GM23248 (cell line): ENCODE measurements around the gene COG5. TPM values are rescaled to one million over a fixed set of nuclear protein-coding genes. Genes with fewer than 3 reads are reported as not detected.

Experiments
- DNase-seq: peaks from one replicate; pipeline ENCODE4 v3.0.0-alpha.2; 2015
- H2AFZ ChIP-seq: fragments of 200-600 bp; sonication (generic); 2 replicates; pipeline ENCODE4 v1.6.1; 2016; ENCODE audit warnings: antibody characterized with exemption
- H3F3A ChIP-seq: fragments of 200-600 bp; sonication (generic); 2 replicates; pipeline ENCODE4 v1.6.1; 2016; ENCODE audit warnings: mild to moderate bottlenecking, antibody characterized with exemption, mixed run types; ENCODE audit not compliant: insufficient read depth
- H3K27ac ChIP-seq: fragments of 200-600 bp; sonication (generic); 2 replicates; pipeline ENCODE4 v1.5.1; 2016; ENCODE audit warnings: mild to moderate bottlenecking
- H3K27me3 ChIP-seq: fragments of 200-600 bp; sonication (generic); replicated peaks from 2 replicates; pipeline ENCODE4 v1.6.1; 2016; ENCODE audit warnings: mild to moderate bottlenecking; ENCODE audit not compliant: insufficient read depth
- H3K36me3 ChIP-seq: fragments of 200-600 bp; sonication (generic); 2 replicates; pipeline ENCODE4 v1.6.1; 2016; ENCODE audit warnings: low read depth, mild to moderate bottlenecking
- H3K4me1 ChIP-seq: fragments of 200-600 bp; sonication (generic); 2 replicates; pipeline ENCODE4 v1.6.1; 2016; ENCODE audit warnings: mild to moderate bottlenecking; ENCODE audit not compliant: insufficient read depth
- H3K4me2 ChIP-seq: fragments of 200-600 bp; sonication (generic); one replicate; pipeline ENCODE4 v1.6.1; 2016; ENCODE audit warnings: mild to moderate bottlenecking; ENCODE audit not compliant: unreplicated experiment
- H3K4me3 ChIP-seq: fragments of 200-600 bp; sonication (generic); 2 replicates; pipeline ENCODE4 v1.5.1; 2016; ENCODE audit warnings: mild to moderate bottlenecking
- H3K79me2 ChIP-seq: fragments of 200-600 bp; sonication (generic); 2 replicates; pipeline ENCODE4 v1.6.1; 2016; ENCODE audit warnings: mild to moderate bottlenecking; ENCODE audit not compliant: insufficient read depth
- H3K9ac ChIP-seq: fragments of 200-600 bp; sonication (generic); 2 replicates; pipeline ENCODE4 v1.6.1; 2016; ENCODE audit warnings: mild to moderate bottlenecking
- H3K9me2 ChIP-seq: fragments of 200-600 bp; sonication (generic); 2 replicates; pipeline ENCODE4 v1.6.1; 2016; ENCODE audit warnings: mixed run types, mild to moderate bottlenecking, moderate library complexity; ENCODE audit not compliant: insufficient read depth
- H3K9me3 ChIP-seq: fragments of 200-600 bp; sonication (generic); one replicate; pipeline ENCODE4 v1.6.1; 2017; ENCODE audit warnings: low read depth
- H4K20me1 ChIP-seq: fragments of 200-600 bp; sonication (generic); 2 replicates; pipeline ENCODE4 v1.6.0; 2016; ENCODE audit not compliant: insufficient read depth
- EZH2 ChIP-seq: fragments of 200-600 bp; sonication (generic); IDR thresholded peaks from 2 replicates; pipeline ENCODE4 v1.6.1; 2018; ENCODE audit warnings: antibody characterized with exemption, mild to moderate bottlenecking; ENCODE audit not compliant: insufficient read depth, poor library complexity, severe bottlenecking
- EZH2phosphoT487 ChIP-seq: fragments of 200-600 bp; sonication (generic); IDR thresholded peaks from 2 replicates; pipeline ENCODE4 v1.6.1; 2018; ENCODE audit warnings: antibody characterized with exemption, moderate library complexity, mild to moderate bottlenecking, low read depth; ENCODE audit not compliant: insufficient read depth
- WGBS, 2 experiments: methylation state at CpG; one replicate each; pipeline ENCODE4 v1.1.6; 2015 to 2017; ENCODE audit warnings: low lambda C conversion rate in 2 of 2, low coverage in 1 of 2; ENCODE audit errors: missing lambda C conversion rate in 2 of 2; 5-methylcytosine and 5-hydroxymethylcytosine counted together
- in situ Hi-C: fragments of 300-500 bp; cut with MboI; formaldehyde crosslinking; loops from 2 replicates; pipeline ENCODE4 v1.15.0; 2020
- polyA plus RNA-seq: library from polyadenylated mRNA; unstranded; fragments of >200 nt; fragmentation: Nextera tagmentation; extraction: Ambion mirVana; gene quantifications from 2 replicates; pipeline ENCODE4 v1.2.1, GENCODE V29; 2016
- total RNA-seq: library from RNA; depleted of rRNA; stranded (reverse); fragments of >200 nt; shearing (Covaris generic); gene quantifications from 2 replicates; pipeline ENCODE4 v1.2.3, GENCODE V29; 2014

The COG5 gene
- total and polyA plus RNA-seq, 2 experiments from 2014 or later = 20.7 to 26.0 TPM

DNA sequence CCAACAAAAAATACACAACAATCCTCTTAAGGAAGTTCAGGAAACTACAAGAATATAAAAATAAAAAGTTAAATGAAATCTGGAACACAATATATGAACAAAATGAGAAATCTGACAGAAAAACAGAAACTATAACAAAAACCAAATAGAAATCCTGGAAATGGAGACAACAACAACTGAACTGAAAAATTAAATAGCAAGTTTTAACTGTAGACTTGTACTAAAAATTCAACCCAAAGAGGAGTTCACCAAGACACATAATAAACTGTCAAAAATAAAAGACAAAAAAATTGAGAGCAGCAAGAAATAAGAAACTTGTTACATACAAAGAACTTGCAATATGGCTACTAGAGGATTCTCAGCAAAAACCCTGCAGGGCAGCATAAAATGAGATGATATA lies 349.8 kb downstream of the COG5 start:
- no peaks in the 10 kb centered on the region for H4K20me1 ChIP-seq
- no peaks in the 10 kb centered on the region for H3K36me3 ChIP-seq
- no peak overlapping the region for H3K27ac ChIP-seq
- no peak overlapping the region for H3K9ac ChIP-seq
- no peak overlapping the region for H3K4me2 ChIP-seq
- no peaks in the 10 kb centered on the region for H3K4me1 ChIP-seq
- no peak overlapping the region for H3K4me3 ChIP-seq
- H3K9me2 ChIP-seq = no peaks in the 10 kb centered on the region
- no peaks in the 10 kb centered on the region for H3K79me2 ChIP-seq
- DNase-seq = no peak
- no peaks in the 10 kb centered on the region for H3K27me3 ChIP-seq
- no peak for TF ChIP-seq EZH2phosphoT487
- no peak for TF ChIP-seq EZH2
- H3F3A ChIP-seq = no peaks in the 10 kb centered on the region
- in situ Hi-C loops = no loop called here
- no peaks in the 10 kb centered on the region for H3K9me3 ChIP-seq
- no peak overlapping the region for H2AFZ ChIP-seq

DNA sequence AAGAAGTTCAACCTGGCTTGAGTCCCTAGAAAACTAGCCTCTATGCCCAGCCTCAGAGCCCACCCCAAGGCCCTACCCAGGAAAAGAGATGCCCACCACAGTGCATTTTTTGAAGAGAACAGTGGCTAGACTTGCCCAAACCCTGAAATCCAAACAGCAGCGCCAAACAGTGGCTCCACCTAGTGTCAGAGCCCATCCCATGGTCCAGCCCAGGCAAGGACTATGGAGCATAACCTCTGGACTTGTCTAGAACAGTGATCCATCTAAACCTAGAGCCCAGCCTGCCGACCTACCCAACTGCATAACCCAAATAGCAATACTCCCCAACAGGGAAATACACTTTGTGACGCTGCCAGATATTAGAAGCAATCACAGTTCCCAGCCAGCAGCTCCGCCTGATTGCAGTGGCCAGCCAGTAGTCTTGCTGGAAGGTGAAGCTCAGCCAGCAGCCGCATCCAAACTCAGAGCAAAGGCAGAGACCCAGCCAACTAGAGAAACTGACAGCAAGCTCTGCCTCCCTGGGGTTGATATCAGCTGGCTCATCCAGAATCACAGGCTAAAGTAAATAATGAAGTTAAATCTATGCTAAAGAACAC lies 350.4 kb downstream of the COG5 start:
- Histone ChIP-seq H3K9me2 (no peaks in the 10 kb centered on the region), H3K79me2 (no peaks in the 10 kb centered on the region), H2AFZ (no peak overlapping the region), H3K4me1 (peaks cover under 1% of the 10 kb centered on the region; the same call in 1 of the 2 replicates), H3K9me3 (no peaks in the 10 kb centered on the region), H3K4me3 (no peak overlapping the region), H3K27ac (no peak overlapping the region), H3F3A (no peaks in the 10 kb centered on the region), H3K27me3 (no peaks in the 10 kb centered on the region), H3K4me2 (no peak overlapping the region), H4K20me1 (no peaks in the 10 kb centered on the region), H3K9ac (no peak overlapping the region), H3K36me3 (no peaks in the 10 kb centered on the region)
- no peak for TF ChIP-seq EZH2
- TF ChIP-seq EZH2phosphoT487 = no peak
- DNase-seq = no peak
- 75 to 80% methylated on average over 5 of the region's 5 CpGs for WGBS, 2 experiments
- in situ Hi-C loops = no loop called here

DNA sequence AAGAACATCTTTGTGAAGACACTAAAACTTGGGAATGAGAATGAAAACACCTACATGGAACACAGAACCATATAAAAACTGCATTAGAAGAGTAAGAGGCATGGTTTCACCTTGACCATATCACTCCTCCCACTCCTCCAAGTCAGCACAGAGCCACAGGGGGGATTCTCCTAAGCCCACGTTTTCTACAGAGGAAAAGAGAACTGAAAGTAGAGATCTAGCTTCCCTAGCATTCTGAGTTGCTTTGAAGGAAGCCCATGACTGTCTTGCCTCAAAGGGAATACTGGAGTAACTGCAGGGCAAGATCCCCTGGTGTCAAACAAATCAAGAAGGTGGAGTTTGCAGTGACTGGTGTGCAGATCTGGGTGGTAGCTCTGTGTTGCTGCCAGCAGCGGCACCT lies 351.0 kb downstream of the COG5 start:
- Histone ChIP-seq H3K27ac (no peak overlapping the region), H3K4me2 (no peak overlapping the region), H3K36me3 (no peaks in the 10 kb centered on the region), H3K4me3 (no peak overlapping the region), H3K9me3 (no peaks in the 10 kb centered on the region), H3F3A (peaks cover 4% of the 10 kb centered on the region; the same call in 1 of the 2 replicates), H3K79me2 (no peaks in the 10 kb centered on the region), H4K20me1 (no peaks in the 10 kb centered on the region), H3K9me2 (no peaks in the 10 kb centered on the region), H3K9ac (no peak overlapping the region), H2AFZ (no peak overlapping the region), H3K4me1 (peaks cover 7% of the 10 kb centered on the region), H3K27me3 (no peaks in the 10 kb centered on the region)
- TF ChIP-seq EZH2 = no peak
- no peak for TF ChIP-seq EZH2phosphoT487
- no peak for DNase-seq
- in situ Hi-C loops = no loop called here
- WGBS, 2 experiments = 62 to 64% methylated on average over 2 of the region's 2 CpGs

DNA sequence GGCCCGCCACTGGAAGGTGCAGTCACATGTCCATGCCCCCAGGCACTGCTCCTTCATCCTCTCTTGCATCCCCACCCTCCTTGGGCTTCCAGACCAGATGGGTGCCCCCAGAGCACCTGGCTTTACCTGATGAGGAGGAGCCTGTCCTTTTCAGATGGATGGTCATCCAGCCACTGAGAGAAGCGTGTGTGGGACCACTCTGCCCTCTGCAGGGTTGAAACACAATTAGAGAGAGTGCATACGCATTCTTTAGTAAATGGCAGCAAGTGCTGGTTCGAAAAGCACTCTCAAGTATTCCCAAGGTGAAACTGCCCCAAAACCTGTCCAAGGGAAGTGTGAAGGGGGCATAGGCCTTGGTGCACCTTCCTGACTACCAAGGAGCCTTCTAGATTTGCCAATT lies 353.3 kb downstream of the COG5 start:
- in situ Hi-C loops = no loop called here

More for the DNA sequence above, 353.3 kb downstream of the COG5 start:
- H3K9me2 ChIP-seq = no peaks in the 10 kb centered on the region
- H3K4me1 ChIP-seq = peaks cover 10% of the 10 kb centered on the region
- peaks cover 13% of the 10 kb centered on the region; the same call in 1 of the 2 replicates for H3F3A ChIP-seq
- no peak overlapping the region for H3K4me3 ChIP-seq
- no peak overlapping the region for H3K9ac ChIP-seq
- H3K4me2 ChIP-seq = no peak overlapping the region
- H3K36me3 ChIP-seq = peaks cover 4% of the 10 kb centered on the region; the same call in 1 of the 2 replicates
- H3K79me2 ChIP-seq = no peaks in the 10 kb centered on the region
- 94 to 100% methylated on average over 4 of the region's 4 CpGs for WGBS, 2 experiments
- H3K9me3 ChIP-seq = no peaks in the 10 kb centered on the region
- no peaks in the 10 kb centered on the region for H3K27me3 ChIP-seq
- H4K20me1 ChIP-seq = no peaks in the 10 kb centered on the region
- no peak overlapping the region for H3K27ac ChIP-seq
- H2AFZ ChIP-seq = no peak overlapping the region
- DNase-seq = no peak
- no peak for TF ChIP-seq EZH2phosphoT487
- no peak for TF ChIP-seq EZH2
